OCI-LY1 (cell line): ENCODE results near the gene CRISPLD2.

Source experiments
- H2AFZ ChIP-seq: fragments of 200-600 bp; sonication (generic), shearing (Covaris generic); 2 replicates; pipeline ENCODE4 v1.6.0; 2014; ENCODE audit warnings: antibody characterized with exemption, mild to moderate bottlenecking, low read length
- H3F3A ChIP-seq: fragments of 200-600 bp; sonication (generic), shearing (Covaris generic); 2 replicates; pipeline ENCODE4 v1.6.0; 2014; ENCODE audit warnings: mild to moderate bottlenecking, antibody characterized with exemption, low read length, moderate library complexity; ENCODE audit not compliant: insufficient read depth
- H3K27ac ChIP-seq: fragments of 200-600 bp; sonication (generic); 2 replicates; pipeline ENCODE4 v1.5.1; 2014; ENCODE audit warnings: low read length, mixed run types, mild to moderate bottlenecking, low read depth; ENCODE audit not compliant: poor library complexity, severe bottlenecking
- H3K27me3 ChIP-seq: fragments of 200-600 bp; sonication (generic); 2 replicates; pipeline ENCODE4 v1.6.0; 2014; ENCODE audit warnings: antibody characterized with exemption, mild to moderate bottlenecking, low read length, moderate library complexity; ENCODE audit not compliant: insufficient read depth
- H3K36me3 ChIP-seq: fragments of 200-600 bp; sonication (generic); 2 replicates; pipeline ENCODE4 v1.6.1; 2014; ENCODE audit warnings: mild to moderate bottlenecking, antibody characterized with exemption, low read length, moderate library complexity, mixed read lengths; ENCODE audit not compliant: insufficient read depth
- H3K4me1 ChIP-seq: fragments of 200-600 bp; sonication (generic); 2 replicates; pipeline ENCODE4 v1.5.1; 2014; ENCODE audit warnings: mild to moderate bottlenecking, low read length, moderate library complexity; ENCODE audit not compliant: insufficient read depth, severe bottlenecking
- H3K4me2 ChIP-seq: fragments of 200-600 bp; sonication (generic), shearing (Covaris generic); 2 replicates; pipeline ENCODE4 v1.6.1; 2014; ENCODE audit warnings: low read length
- H3K4me3 ChIP-seq: fragments of 200-600 bp; sonication (generic); 2 replicates; pipeline ENCODE4 v1.5.1; 2014; ENCODE audit warnings: low read length, low read depth, mild to moderate bottlenecking, mixed read lengths; ENCODE audit not compliant: poor library complexity, severe bottlenecking
- H3K79me2 ChIP-seq: fragments of 200-600 bp; shearing (Covaris generic); 2 replicates; pipeline ENCODE4 v1.6.1; 2016; ENCODE audit warnings: mixed run types, low read length, mixed read lengths; ENCODE audit not compliant: insufficient read depth
- H3K9ac ChIP-seq: fragments of 200-600 bp; sonication (generic), shearing (Covaris generic); 2 replicates; pipeline ENCODE4 v1.6.1; 2014; ENCODE audit warnings: mild to moderate bottlenecking, low read length, mixed read lengths
- H3K9me2 ChIP-seq: fragments of 200-600 bp; sonication (generic), shearing (Covaris generic); 2 replicates; pipeline ENCODE4 v1.6.1; 2014; ENCODE audit warnings: low read depth, mild to moderate bottlenecking, low read length, mixed read lengths
- H3K9me3 ChIP-seq: fragments of 200-600 bp; shearing (Covaris generic); 2 replicates; pipeline ENCODE4 v1.6.1; 2014; ENCODE audit warnings: low read length, mixed read lengths
- H4K20me1 ChIP-seq: fragments of 200-600 bp; sonication (generic), shearing (Covaris generic); 2 replicates; pipeline ENCODE4 v1.6.0; 2016; ENCODE audit warnings: mild to moderate bottlenecking, low read length; ENCODE audit not compliant: insufficient read depth
- EZH2 ChIP-seq: fragments of 200-600 bp; sonication (generic), shearing (Covaris generic); IDR thresholded peaks from 2 replicates; pipeline ENCODE4 v1.8.0; 2017; ENCODE audit warnings: borderline replicate concordance, mixed run types, mild to moderate bottlenecking, antibody characterized with exemption, low read length, moderate library complexity, mixed read lengths
- TF ChIP-seq, protein P1 (sequence below): fragments of 200-600 bp; sonication (generic), shearing (Covaris generic); IDR thresholded peaks from 2 replicates; pipeline ENCODE4 v1.5.1; 2017; ENCODE audit warnings: mild to moderate bottlenecking, antibody characterized with exemption, low read length, moderate library complexity, mixed read lengths

CRISPLD2 gene

GRCh38 chr16:84800158-84800978 lies 19.4 kb upstream of the CRISPLD2 start:
- H4K20me1 ChIP-seq = no peaks in the 10 kb centered on the region
- H2AFZ ChIP-seq = no peak overlapping the region

DNA sequence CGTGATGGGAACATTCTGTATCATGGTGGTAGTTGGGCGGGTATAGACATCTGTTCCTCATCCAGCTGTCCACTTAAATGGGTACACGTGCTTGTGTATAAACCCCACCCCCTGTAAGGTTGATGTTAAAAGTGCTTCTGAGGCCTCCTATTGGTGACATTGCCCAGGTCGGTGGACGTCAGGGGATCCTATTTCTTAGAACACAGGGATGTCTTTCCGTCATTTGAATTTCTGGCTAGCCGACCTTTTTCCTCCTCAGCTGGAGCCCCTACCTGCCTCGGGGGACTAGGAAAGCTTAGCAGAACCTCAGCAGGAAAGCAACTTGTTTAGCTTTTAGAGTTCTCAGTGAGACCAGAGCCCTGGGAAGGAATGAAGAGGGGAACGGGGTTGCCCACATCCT lies 16.6 kb upstream of the CRISPLD2 start:
- H2AFZ ChIP-seq = no peak overlapping the region
- H3F3A ChIP-seq = no peaks in the 10 kb centered on the region; the same call in 1 of the 2 replicates
- no peaks in the 10 kb centered on the region; the same call in 1 of the 2 replicates for H3K36me3 ChIP-seq
- no peak overlapping the region for H3K9ac ChIP-seq
- H3K9me2 ChIP-seq = no peaks in the 10 kb centered on the region
- H3K4me2 ChIP-seq = no peak overlapping the region
- no peaks in the 10 kb centered on the region for H4K20me1 ChIP-seq
- H3K4me1 ChIP-seq = no peaks in the 10 kb centered on the region
- no peak for TF ChIP-seq EZH2
- TF ChIP-seq, protein P1, sequence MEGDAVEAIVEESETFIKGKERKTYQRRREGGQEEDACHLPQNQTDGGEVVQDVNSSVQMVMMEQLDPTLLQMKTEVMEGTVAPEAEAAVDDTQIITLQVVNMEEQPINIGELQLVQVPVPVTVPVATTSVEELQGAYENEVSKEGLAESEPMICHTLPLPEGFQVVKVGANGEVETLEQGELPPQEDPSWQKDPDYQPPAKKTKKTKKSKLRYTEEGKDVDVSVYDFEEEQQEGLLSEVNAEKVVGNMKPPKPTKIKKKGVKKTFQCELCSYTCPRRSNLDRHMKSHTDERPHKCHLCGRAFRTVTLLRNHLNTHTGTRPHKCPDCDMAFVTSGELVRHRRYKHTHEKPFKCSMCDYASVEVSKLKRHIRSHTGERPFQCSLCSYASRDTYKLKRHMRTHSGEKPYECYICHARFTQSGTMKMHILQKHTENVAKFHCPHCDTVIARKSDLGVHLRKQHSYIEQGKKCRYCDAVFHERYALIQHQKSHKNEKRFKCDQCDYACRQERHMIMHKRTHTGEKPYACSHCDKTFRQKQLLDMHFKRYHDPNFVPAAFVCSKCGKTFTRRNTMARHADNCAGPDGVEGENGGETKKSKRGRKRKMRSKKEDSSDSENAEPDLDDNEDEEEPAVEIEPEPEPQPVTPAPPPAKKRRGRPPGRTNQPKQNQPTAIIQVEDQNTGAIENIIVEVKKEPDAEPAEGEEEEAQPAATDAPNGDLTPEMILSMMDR = no peak
- no peaks in the 10 kb centered on the region for H3K79me2 ChIP-seq
- no peaks in the 10 kb centered on the region for H3K9me3 ChIP-seq
- H3K27ac ChIP-seq = no peak overlapping the region
- H3K27me3 ChIP-seq = no peaks in the 10 kb centered on the region; the same call in 1 of the 2 replicates
- no peak overlapping the region for H3K4me3 ChIP-seq

More at GRCh38 chr16:84800158-84800978, 19.4 kb upstream of the CRISPLD2 start:
- TF ChIP-seq EZH2 = no peak
- TF ChIP-seq, protein P1 = no peak
- Histone ChIP-seq H3K9me2 (no peaks in the 10 kb centered on the region), H3K79me2 (no peaks in the 10 kb centered on the region), H3K27me3 (no peaks in the 10 kb centered on the region; the same call in 1 of the 2 replicates), H3F3A (no peaks in the 10 kb centered on the region; the same call in 1 of the 2 replicates), H3K36me3 (no peaks in the 10 kb centered on the region; the same call in 1 of the 2 replicates), H3K4me1 (no peaks in the 10 kb centered on the region), H3K9ac (no peak overlapping the region), H3K4me3 (no peak overlapping the region), H3K27ac (no peak overlapping the region), H3K9me3 (no peaks in the 10 kb centered on the region), H3K4me2 (no peak overlapping the region)

DNA sequence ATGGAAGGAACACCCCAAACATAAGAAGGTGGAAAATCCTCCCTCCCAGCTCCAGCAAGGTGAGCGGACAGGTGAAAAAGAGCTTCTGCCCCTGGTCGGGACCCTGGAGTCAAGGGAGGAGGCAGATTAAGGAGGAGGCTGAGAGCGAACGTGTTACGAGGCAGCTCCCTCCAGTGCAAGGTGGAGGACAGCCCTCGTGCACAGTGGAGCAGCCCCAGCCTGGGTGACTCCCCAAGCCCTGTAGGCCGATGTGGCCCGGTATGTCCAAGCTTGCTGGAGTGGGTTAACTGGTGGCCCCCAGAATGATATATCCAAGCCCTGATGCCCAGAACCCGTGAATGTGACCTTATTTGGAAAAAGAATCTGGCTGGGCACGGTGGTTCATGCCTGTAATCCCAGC lies 15.5 kb upstream of the CRISPLD2 start:
- no peak overlapping the region for H3K4me2 ChIP-seq
- no peak overlapping the region for H3K4me3 ChIP-seq
- H3K36me3 ChIP-seq = no peaks in the 10 kb centered on the region
- H3K9ac ChIP-seq = no peak overlapping the region
- H3K9me3 ChIP-seq = no peaks in the 10 kb centered on the region
- H3K27me3 ChIP-seq = no peaks in the 10 kb centered on the region; the same call in 1 of the 2 replicates
- no peaks in the 10 kb centered on the region for H4K20me1 ChIP-seq
- no peaks in the 10 kb centered on the region; the same call in 1 of the 2 replicates for H3F3A ChIP-seq
- H3K79me2 ChIP-seq = no peaks in the 10 kb centered on the region
- TF ChIP-seq, protein P1 = no peak
- no peak for TF ChIP-seq EZH2
- no peaks in the 10 kb centered on the region for H3K4me1 ChIP-seq
- H3K9me2 ChIP-seq = no peaks in the 10 kb centered on the region
- H3K27ac ChIP-seq = no peak overlapping the region
- no peak overlapping the region for H2AFZ ChIP-seq
